Keratinocyte (primary cell): Measurements from ENCODE around the gene ATP2A3. TPM values are rescaled to one million over a fixed set of nuclear protein-coding genes. Genes with fewer than 3 reads are reported as not detected.

Experiments used
- DNase-seq: peaks from one replicate; pipeline ENCODE4 v3.0.0-alpha.2; 2011; ENCODE audit warnings: low read depth, missing footprints, low spot score
- FAIRE-seq: peaks from 2 replicates; lab custom pipeline; 2011; peaks lifted over from hg19 to GRCh38; lab: Jason Lieb, UNC
- H2AFZ ChIP-seq: 2 replicates; pipeline ENCODE4 v1.6.0; 2012; ENCODE audit warnings: low read length, control low read depth, inconsistent platforms; ENCODE audit not compliant: control insufficient read depth
- H3K27ac ChIP-seq: 2 replicates; pipeline ENCODE4 v1.5.1; 2011; ENCODE audit warnings: low read length; ENCODE audit not compliant: control insufficient read depth, insufficient read depth
- H3K27me3 ChIP-seq: 3 replicates; pipeline ENCODE4 v1.6.0; 2011; ENCODE audit warnings: low read length; ENCODE audit not compliant: control insufficient read depth, insufficient read depth; ENCODE audit errors: extremely low read depth
- H3K36me3 ChIP-seq, 2 experiments: 2 replicates in 1 of 2; 3 replicates in 1 of 2; pipeline ENCODE4 v1.5.1; 2011; ENCODE audit warnings: low read length in 2 of 2, mild to moderate bottlenecking in 1 of 2; ENCODE audit not compliant: control insufficient read depth in 2 of 2, insufficient read depth in 2 of 2; ENCODE audit errors: extremely low read depth in 1 of 2
- H3K4me1 ChIP-seq: 3 replicates; pipeline ENCODE4 v1.5.1; 2011; ENCODE audit warnings: low read length; ENCODE audit not compliant: control insufficient read depth, insufficient read depth; ENCODE audit errors: extremely low read depth
- H3K4me2 ChIP-seq: 3 replicates; pipeline ENCODE4 v1.6.0; 2011; ENCODE audit warnings: low read depth, low read length; ENCODE audit not compliant: control insufficient read depth, insufficient read depth; ENCODE audit errors: extremely low read depth
- H3K4me3 ChIP-seq, 3 experiments: fragments of 200-600 bp in 1 of 3; sonication (generic) in 1 of 3; 2 replicates in 2 of 3; 3 replicates in 1 of 3; pipeline ENCODE4 v1.5.1; 2011 to 2016; ENCODE audit warnings: low read length in 3 of 3, mild to moderate bottlenecking in 3 of 3, control low read depth in 2 of 3, inconsistent platforms in 1 of 3, low read depth in 1 of 3, mixed read lengths in 1 of 3, mixed run types in 1 of 3, moderate library complexity in 1 of 3; ENCODE audit not compliant: control insufficient read depth in 2 of 3, insufficient read depth in 2 of 3; ENCODE audit errors: extremely low read depth in 1 of 3
- H3K79me2 ChIP-seq: 2 replicates; pipeline ENCODE4 v1.6.0; 2012; ENCODE audit warnings: low read length; ENCODE audit not compliant: control insufficient read depth, insufficient read depth
- H3K9ac ChIP-seq: 3 replicates; pipeline ENCODE4 v1.6.0; 2011; ENCODE audit warnings: low read length; ENCODE audit not compliant: control insufficient read depth, insufficient read depth; ENCODE audit errors: extremely low read depth
- H3K9me1 ChIP-seq: 3 replicates; pipeline ENCODE4 v1.6.0; 2011; ENCODE audit warnings: low read length; ENCODE audit not compliant: control insufficient read depth, insufficient read depth; ENCODE audit errors: extremely low read depth
- H3K9me3 ChIP-seq: 2 replicates; pipeline ENCODE4 v1.5.1; 2012; ENCODE audit warnings: low read depth, low read length; ENCODE audit not compliant: control insufficient read depth
- H4K20me1 ChIP-seq: 3 replicates; pipeline ENCODE4 v1.6.0; 2011; ENCODE audit warnings: low read length; ENCODE audit not compliant: control insufficient read depth, insufficient read depth; ENCODE audit errors: extremely low read depth
- EZH2 ChIP-seq: IDR thresholded peaks from one replicate; pipeline ENCODE4 v1.6.1; 2012; ENCODE audit warnings: inconsistent platforms, mild to moderate bottlenecking, low read length, moderate library complexity
- dilution Hi-C: fragments of 300-500 bp; cut with MboI; formaldehyde crosslinking; loops from one replicate; pipeline ENCODE4 v1.7.0; 2020; ENCODE audit warnings: low sequenced_read_pairs; ENCODE audit not compliant: extremely low pct_ligation_motif_present
- polyA plus RNA-seq, 5 experiments: library from polyadenylated mRNA; depleted of rRNA in 3 of 5; stranded (reverse) in 3 of 5; stranded (forward) in 1 of 5; unstranded in 1 of 5; fragments of >200 nt; gene quantifications; 1 replicate in 1 of 5; 2 replicates in 3 of 5; 3 replicates in 1 of 5; pipeline versions ENCODE4 v1.2.1 to v1.2.3, GENCODE V29; 2011 to 2012; ENCODE audit warnings: missing spikeins in 2 of 5, low read depth in 1 of 5, low replicate concordance in 1 of 5
- TF ChIP-seq, protein P1 (sequence below), 3 experiments: IDR thresholded peaks in 1 of 3; conservative IDR thresholded peaks in 1 of 3; optimal IDR thresholded peaks in 1 of 3; 2 replicates in 2 of 3; 3 replicates in 1 of 3; pipeline versions ENCODE3 to v1.5.1; 2011; ENCODE audit warnings: low read length in 3 of 3, mild to moderate bottlenecking in 3 of 3, moderate library complexity in 2 of 3, control low read depth in 1 of 3, inconsistent platforms in 1 of 3; ENCODE audit not compliant: insufficient read depth in 2 of 3; ENCODE audit errors: extremely low read depth in 1 of 3

ATP2A3 gene
- polyA plus RNA-seq, 1 donor (not counting 4 experiments of a cell fraction or from before 2014, with no cell fraction given), result 0.13 TPM

DNA sequence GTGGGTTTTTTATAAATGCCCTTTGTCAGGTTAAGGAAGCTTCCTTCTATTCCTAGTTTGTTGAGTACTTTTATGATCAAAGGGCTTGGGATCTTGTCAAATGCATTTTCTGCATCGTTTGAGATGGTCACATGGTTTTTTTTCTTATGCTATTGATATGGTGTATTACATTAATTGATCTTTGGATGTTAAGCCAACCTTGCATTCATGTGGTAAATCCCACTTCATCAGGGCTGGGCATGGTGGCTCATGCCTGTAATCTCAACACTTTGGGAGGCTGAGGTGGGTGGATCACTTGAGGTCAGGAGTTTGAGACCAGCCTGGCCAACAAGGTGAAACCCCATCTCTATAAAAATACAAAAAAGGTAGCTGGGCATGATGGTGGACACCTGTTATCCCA lies 30.8 kb upstream of the ATP2A3 start:
- dilution Hi-C loops, result no loop called here
- Histone ChIP-seq H3K4me3 (no peak overlapping the region), H3K9me3 (no peaks in the 10 kb centered on the region), H3K27ac (no peak overlapping the region), H3K4me2 (no peak overlapping the region), H4K20me1 (no peaks in the 10 kb centered on the region), H3K9ac (no peak overlapping the region), H3K9me1 (no peaks in the 10 kb centered on the region), H3K27me3 (peaks cover 8% of the 10 kb centered on the region), H3K4me1 (no peaks in the 10 kb centered on the region), H3K36me3 (no peaks in the 10 kb centered on the region), H3K79me2 (no peaks in the 10 kb centered on the region), H2AFZ (no peak overlapping the region)
- no peak for DNase-seq
- no peak for TF ChIP-seq EZH2
- TF ChIP-seq, protein P1, sequence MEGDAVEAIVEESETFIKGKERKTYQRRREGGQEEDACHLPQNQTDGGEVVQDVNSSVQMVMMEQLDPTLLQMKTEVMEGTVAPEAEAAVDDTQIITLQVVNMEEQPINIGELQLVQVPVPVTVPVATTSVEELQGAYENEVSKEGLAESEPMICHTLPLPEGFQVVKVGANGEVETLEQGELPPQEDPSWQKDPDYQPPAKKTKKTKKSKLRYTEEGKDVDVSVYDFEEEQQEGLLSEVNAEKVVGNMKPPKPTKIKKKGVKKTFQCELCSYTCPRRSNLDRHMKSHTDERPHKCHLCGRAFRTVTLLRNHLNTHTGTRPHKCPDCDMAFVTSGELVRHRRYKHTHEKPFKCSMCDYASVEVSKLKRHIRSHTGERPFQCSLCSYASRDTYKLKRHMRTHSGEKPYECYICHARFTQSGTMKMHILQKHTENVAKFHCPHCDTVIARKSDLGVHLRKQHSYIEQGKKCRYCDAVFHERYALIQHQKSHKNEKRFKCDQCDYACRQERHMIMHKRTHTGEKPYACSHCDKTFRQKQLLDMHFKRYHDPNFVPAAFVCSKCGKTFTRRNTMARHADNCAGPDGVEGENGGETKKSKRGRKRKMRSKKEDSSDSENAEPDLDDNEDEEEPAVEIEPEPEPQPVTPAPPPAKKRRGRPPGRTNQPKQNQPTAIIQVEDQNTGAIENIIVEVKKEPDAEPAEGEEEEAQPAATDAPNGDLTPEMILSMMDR (optimal IDR thresholded peaks at IDR 0.05 in 1 of 3, IDR thresholded peaks at IDR 0.05 in 1 of 3, conservative IDR thresholded peaks at IDR 0.05 in 1 of 3; ENCODE audit: extremely low read depth in 1 of 3, insufficient read depth in 2 of 3, low read length in 3 of 3), result no peak
- FAIRE-seq, result no peak

DNA sequence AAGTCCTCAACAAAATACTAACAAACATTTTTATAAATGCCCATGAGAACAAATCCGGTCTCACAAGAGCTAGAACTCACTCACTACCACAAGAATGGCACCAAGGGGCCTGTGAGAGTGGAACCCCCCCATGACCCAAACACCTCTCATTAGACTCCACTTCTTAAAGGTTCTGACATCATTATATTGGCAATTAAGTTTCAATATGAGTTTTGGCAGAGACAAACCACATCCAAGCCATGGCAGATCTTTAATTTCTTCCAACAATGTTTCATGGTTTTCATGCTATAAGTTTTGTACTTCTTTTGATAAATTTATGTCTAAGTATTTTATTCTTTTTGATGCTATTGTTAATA lies 30.0 kb upstream of the ATP2A3 start:
- Histone ChIP-seq H3K9ac (no peak overlapping the region), H3K9me3 (no peaks in the 10 kb centered on the region), H3K36me3 (no peaks in the 10 kb centered on the region), H3K9me1 (no peaks in the 10 kb centered on the region), H3K27me3 (peaks cover 8% of the 10 kb centered on the region), H3K4me1 (no peaks in the 10 kb centered on the region), H3K4me3 (no peak overlapping the region), H3K4me2 (no peak overlapping the region), H2AFZ (no peak overlapping the region), H3K79me2 (no peaks in the 10 kb centered on the region), H4K20me1 (no peaks in the 10 kb centered on the region), H3K27ac (no peak overlapping the region)
- dilution Hi-C loops, result no loop called here
- DNase-seq, result no peak
- no peak for FAIRE-seq
- TF ChIP-seq, protein P1 (optimal IDR thresholded peaks at IDR 0.05 in 1 of 3, IDR thresholded peaks at IDR 0.05 in 1 of 3, conservative IDR thresholded peaks at IDR 0.05 in 1 of 3; ENCODE audit: extremely low read depth in 1 of 3, insufficient read depth in 2 of 3, low read length in 3 of 3), result no peak
- TF ChIP-seq EZH2, result no peak
